Measurements from ENCODE around the gene MTARC2. TPM values are rescaled to one million over a fixed set of nuclear protein-coding genes. Genes with fewer than 3 reads are reported as not detected.

Gene MTARC2
- total RNA-seq: 2.9 and 5.1 TPM in 2 replicates

DNA sequence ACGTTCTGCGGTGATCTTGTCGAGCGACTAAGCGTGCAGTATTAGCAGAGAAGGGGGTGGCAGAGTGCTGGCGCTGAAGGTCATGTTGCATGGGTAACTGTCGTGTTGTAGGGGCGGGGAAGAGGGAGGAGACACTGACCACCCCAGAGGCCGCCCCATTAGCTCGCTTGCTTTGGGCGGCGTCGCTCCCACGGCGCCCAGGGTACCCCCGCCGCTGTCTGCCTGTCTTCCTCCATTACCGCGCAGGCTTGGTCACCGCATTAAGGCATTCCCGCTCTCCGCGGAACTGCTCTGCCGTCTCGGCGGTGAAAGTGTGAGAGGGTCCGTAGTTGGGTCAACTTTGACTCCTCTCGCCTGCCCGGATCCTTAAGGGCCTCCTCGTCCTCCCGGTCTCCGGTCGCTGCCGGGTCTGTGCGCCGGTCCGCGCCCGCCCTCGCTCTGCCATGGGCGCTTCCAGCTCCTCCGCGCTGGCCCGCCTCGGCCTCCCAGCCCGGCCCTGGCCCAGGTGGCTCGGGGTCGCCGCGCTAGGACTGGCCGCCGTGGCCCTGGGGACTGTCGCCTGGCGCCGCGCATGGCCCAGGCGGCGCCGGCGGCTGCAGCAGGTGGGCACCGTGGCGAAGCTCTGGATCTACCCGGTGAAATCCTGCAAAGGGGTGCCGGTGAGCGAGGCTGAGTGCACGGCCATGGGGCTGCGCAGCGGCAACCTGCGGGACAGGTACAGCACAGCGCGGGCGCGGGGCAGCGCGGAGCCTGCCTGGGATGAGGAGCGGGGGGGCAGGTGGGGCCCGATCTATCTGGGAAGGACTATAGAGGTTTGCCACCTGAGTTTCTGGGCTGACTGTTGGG lies at the start of gene MTARC2:
TSS of gene MTARC2 (plus strand) at position 234 of the 846 bp plus-strand sequence. CDS start at position 444, 210 bp downstream.

DNA sequence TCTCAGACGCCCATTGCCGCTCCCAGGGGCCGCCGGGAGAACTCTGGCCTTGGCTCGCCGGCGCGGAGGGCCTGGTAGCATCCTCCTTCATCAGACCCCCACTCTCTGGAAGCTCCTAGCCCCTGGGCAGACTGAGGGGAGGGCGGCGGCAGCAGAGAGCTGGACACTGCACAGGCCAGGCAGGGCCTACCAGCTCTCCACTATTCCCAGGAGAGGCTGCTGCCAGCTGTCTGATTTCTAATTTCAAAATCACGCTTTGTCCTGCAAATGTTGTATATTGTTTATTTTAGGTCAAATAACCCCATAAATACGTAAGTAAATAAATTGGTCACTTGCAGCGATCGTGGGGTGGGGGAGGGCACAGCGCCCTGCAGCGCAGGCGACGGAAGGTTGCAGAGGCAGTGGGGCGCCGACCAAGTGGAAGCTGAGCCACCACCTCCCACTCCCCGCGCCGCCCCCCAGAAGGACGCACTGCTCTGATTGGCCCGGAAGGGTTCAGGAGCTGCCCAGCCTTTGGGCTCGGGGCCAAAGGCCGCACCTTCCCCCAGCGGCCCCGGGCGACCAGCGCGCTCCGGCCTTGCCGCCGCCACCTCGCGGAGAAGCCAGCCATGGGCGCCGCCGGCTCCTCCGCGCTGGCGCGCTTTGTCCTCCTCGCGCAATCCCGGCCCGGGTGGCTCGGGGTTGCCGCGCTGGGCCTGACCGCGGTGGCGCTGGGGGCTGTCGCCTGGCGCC lies 38.4 kb downstream of the MTARC2 start, which contains the start of gene MTARC1:
TSS of gene MTARC1 (plus strand) at position 577 of the 732 bp plus-strand sequence. CDS start at position 609, 32 bp downstream.

Other genes with a start within 250 kb of the MTARC2 start
- gene MARK1, start 220.2 kb upstream of the MTARC2 start, total RNA-seq: 4.1 and 8.3 TPM in 2 replicates
- gene C1orf115, start 58.0 kb upstream of the MTARC2 start, total RNA-seq: 1.5 and 3.1 TPM in 2 replicates
- gene MTARC1, start 38.6 kb downstream of the MTARC2 start, total RNA-seq: 3.1 and 10.7 TPM in 2 replicates
- not detected in 2 replicates for gene HLX, start 131.1 kb downstream of the MTARC2 start, total RNA-seq